Measurements from ENCODE around the gene TAF1C.

TAF1C gene

DNA sequence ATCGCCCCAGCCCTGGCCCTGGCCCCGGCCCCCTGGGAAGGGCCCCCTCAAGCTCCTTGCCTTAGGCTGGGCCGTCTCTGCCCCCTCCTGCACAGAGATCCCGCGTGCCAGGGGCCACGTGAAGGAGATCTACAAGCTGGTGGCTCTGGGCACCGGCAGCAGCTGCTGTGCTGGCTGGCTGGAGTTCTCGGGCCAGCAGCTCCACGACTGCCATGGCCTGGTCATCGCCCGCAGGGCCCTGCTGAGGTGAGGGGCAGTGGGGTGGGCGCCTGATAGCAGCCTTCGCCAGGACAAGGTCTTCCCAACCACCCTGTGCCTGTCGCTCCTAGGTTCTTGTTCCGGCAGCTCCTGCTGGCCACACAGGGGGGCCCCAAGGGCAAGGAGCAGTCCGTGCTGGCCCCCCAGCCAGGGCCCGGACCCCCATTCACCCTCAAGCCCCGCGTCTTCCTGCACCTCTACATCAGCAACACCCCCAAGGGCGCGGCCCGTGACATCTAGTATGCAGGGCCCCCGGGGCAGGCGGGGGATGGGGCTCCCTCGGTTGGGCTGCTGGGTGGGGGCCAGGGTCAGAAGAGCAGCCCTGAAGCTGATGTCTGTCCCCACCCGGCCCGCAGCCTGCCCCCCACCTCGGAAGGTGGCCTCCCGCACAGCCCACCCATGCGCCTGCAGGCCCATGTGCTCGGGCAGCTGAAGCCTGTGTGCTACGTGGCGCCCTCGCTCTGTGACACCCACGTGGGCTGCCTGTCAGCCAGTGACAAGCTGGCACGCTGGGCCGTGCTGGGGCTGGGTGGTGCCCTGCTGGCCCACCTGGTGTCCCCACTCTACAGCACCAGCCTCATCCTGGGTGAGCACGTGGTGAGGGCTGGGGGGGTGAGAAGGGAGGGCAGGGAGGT, 8.6 kb upstream of the TAF1C start:
- in situ Hi-C loops (cut with MboI; ENCODE audit: low pct_unique_long_range_greater_than_20kb, low sequenced_read_pairs, unreplicated experiment): no loop called here
- no peak for DNase-seq (ENCODE audit: low spot score)

DNA sequence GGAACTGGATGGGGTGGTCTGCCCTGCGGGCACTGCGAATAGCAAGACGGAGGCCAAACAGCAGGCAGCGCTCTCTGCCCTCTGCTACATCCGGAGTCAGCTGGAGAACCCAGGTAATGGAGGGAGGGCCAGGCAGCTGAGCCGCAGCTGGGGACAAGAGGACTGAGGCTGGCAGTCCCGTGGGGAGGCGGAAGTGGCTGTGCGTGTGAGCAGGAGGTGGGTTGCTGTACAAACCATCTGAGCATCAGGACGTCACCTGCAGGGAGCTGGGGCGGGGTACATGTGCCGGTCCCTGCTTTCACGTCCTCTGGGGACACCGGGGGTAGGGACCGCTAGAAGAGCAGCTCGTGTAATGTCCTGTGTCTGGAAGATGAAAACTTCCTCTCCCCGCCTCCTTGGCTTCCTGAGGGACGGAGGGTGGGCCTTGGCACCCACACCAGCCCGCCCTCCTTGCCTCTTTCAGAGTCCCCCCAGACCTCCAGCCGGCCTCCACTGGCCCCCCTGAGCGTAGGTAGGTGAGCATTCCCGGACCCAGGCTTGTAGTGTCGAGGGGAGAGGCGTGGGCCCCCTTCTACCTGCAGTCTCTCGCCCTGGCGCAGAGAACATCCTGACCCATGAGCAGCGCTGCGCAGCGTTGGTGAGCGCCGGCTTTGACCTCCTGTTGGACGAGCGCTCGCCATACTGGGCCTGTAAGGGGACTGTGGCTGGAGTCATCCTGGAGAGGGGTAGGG, 7.8 kb upstream of the TAF1C start:
- TF ChIP-seq, protein P1, sequence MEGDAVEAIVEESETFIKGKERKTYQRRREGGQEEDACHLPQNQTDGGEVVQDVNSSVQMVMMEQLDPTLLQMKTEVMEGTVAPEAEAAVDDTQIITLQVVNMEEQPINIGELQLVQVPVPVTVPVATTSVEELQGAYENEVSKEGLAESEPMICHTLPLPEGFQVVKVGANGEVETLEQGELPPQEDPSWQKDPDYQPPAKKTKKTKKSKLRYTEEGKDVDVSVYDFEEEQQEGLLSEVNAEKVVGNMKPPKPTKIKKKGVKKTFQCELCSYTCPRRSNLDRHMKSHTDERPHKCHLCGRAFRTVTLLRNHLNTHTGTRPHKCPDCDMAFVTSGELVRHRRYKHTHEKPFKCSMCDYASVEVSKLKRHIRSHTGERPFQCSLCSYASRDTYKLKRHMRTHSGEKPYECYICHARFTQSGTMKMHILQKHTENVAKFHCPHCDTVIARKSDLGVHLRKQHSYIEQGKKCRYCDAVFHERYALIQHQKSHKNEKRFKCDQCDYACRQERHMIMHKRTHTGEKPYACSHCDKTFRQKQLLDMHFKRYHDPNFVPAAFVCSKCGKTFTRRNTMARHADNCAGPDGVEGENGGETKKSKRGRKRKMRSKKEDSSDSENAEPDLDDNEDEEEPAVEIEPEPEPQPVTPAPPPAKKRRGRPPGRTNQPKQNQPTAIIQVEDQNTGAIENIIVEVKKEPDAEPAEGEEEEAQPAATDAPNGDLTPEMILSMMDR (IDR thresholded peaks at IDR 0.05; ENCODE audit: extremely low read depth, insufficient read depth, missing control alignments): no peak
- peak; percentile 57 for DNase-seq (ENCODE audit: low spot score)
- in situ Hi-C loops (cut with MboI; ENCODE audit: low pct_unique_long_range_greater_than_20kb, low sequenced_read_pairs, unreplicated experiment): no loop called here

More for the DNA sequence above, 8.6 kb upstream of the TAF1C start:
- TF ChIP-seq, protein P1 (IDR thresholded peaks at IDR 0.05; ENCODE audit: extremely low read depth, insufficient read depth, missing control alignments): no peak

DNA sequence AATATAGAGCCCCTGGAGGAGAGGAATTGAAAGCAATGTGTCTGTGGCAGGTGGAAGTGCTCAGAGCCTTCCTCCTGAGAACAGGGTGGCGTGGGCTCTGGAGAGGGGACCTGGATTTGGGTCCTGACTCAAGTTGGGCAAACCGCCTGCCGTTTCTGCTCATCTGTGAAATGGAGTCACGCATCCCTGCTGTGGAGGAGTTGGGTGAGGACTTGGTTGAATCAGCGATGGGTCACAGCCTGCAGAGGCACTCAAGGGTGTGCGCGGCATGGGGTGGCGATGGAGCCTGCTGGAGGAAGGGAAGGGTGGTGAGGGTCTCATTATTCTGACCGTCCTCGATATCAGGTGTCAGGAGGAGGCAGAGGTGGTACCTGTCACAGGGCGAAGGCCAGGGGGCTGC, 7.2 kb upstream of the TAF1C start:
- TF ChIP-seq, protein P1 (IDR thresholded peaks at IDR 0.05; ENCODE audit: extremely low read depth, insufficient read depth, missing control alignments): no peak
- in situ Hi-C loops (cut with MboI; ENCODE audit: low pct_unique_long_range_greater_than_20kb, low sequenced_read_pairs, unreplicated experiment): no loop called here
- no peak for DNase-seq (ENCODE audit: low spot score)

DNA sequence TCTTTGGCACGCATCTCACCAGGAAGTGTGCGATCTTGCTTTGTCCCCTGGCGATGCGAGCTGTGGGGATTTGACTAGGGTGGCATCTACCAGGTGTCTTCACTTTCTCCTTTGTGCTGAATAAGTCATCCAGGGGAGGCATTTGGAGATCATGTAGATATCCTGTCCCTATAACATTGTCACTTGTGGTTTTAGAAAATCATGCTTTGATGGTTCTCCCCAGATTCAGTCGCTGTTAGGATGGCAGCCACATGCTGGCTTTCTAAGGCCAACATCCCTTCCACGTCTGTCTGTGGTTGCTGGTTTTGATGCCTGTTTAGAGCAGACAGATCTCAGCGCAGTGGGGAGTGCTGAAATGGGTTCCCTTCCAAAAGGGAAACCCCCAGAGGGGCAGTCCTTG, 6.6 kb upstream of the TAF1C start:
- in situ Hi-C loops (cut with MboI; ENCODE audit: low pct_unique_long_range_greater_than_20kb, low sequenced_read_pairs, unreplicated experiment): no loop called here

DNA sequence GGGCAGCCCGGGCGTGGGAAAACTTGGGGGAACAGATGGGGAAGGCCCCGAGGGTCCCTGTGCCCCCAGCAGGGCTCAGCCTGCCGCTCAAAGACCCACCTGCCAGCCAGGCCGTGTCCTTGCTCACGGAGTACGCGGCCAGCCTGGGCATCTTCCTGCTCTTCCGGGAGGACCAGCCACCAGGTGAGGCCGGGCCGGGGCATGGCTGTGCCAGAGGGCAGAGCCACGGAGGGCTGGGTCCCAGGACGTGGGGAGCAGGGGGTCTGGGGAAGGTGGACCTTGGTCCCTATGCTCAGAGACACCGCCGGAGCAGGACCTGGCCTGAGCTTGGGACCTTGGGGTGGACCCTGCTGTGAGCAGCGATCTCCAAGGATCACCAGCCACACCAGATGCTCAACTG, 4.6 kb upstream of the TAF1C start:
- TF ChIP-seq, protein P1 (IDR thresholded peaks at IDR 0.05; ENCODE audit: extremely low read depth, insufficient read depth, missing control alignments): no peak
- DNase-seq (ENCODE audit: low spot score): no peak
- in situ Hi-C loops (cut with MboI; ENCODE audit: low pct_unique_long_range_greater_than_20kb, low sequenced_read_pairs, unreplicated experiment): no loop called here

More for the DNA sequence above, 6.6 kb upstream of the TAF1C start:
- no peak for DNase-seq (ENCODE audit: low spot score)
- TF ChIP-seq, protein P1 (IDR thresholded peaks at IDR 0.05; ENCODE audit: extremely low read depth, insufficient read depth, missing control alignments): no peak

DNA sequence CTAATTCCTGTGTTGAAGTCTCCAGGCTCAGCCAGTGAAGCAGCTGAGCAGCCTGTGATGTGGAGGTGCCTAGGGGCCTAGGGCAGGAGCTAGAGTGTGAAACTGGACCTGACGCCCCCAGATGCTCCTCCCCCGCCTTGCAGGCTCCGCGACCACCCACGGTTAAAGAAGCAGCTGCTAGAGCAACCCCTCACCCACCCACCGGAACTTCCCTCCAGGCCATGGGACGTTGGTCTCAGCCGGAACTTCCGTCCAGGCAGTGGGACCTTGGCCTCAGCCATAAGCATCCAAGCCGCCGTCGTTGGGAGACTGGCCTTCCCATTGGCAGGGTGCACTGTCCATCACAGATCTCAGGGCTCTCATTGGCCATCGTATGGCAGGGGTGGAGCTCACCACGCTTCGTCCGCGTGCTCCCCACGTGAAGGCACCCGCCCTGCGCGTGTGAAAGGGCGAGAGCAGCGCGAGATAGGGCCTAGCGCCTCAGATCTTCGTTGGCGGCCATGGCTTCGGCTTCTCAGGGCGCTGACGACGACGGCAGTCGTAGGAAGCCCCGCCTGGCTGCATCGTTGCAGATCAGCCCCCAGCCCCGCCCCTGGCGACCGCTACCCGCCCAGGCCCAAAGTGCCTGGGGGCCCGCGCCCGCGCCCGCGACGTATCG, 4.0 kb upstream of the TAF1C start, which contains the start of gene ADAD2:
Gene ADAD2, plus strand, starts transcription at position 427 of the 658 bp plus-strand sequence. Its CDS starts 74 bp downstream, at position 501.
- no peak for DNase-seq (ENCODE audit: low spot score)
- TF ChIP-seq, protein P1 (IDR thresholded peaks at IDR 0.05; ENCODE audit: extremely low read depth, insufficient read depth, missing control alignments): no peak
- in situ Hi-C loops (cut with MboI; ENCODE audit: low pct_unique_long_range_greater_than_20kb, low sequenced_read_pairs, unreplicated experiment): no loop called here
